ENCODE data around the gene TSPAN18.

Gene TSPAN18

GRCh38 chr11:44936525-44936924, 209.8 kb downstream of the TSPAN18 start:
- peak; percentile 86 for DNase-seq

GRCh38 chr11:44936951-44937543, 210.3 kb downstream of the TSPAN18 start:
- no peak for DNase-seq
- in situ Hi-C loops (cut with MboI; ENCODE audit: low pct_unique_long_range_greater_than_20kb, low sequenced_read_pairs) = loop anchor here (25.0 kb wide), 1 partner anchor 350 kb away; the partner anchor contains the start of gene SYT13

More at GRCh38 chr11:44936525-44936924, 209.8 kb downstream of the TSPAN18 start:
- in situ Hi-C loops (cut with MboI; ENCODE audit: low pct_unique_long_range_greater_than_20kb, low sequenced_read_pairs) = loop anchor here (25.0 kb wide), 1 partner anchor 351 kb away; the partner anchor contains the start of gene SYT13

GRCh38 chr11:44938066-44938691, 211.4 kb downstream of the TSPAN18 start:
- no peak for DNase-seq
- in situ Hi-C loops (cut with MboI; ENCODE audit: low pct_unique_long_range_greater_than_20kb, low sequenced_read_pairs) = loop anchor here (25.0 kb wide), 1 partner anchor 349 kb away; the partner anchor contains the start of gene SYT13

- in situ Hi-C loops (cut with MboI; ENCODE audit: low pct_unique_long_range_greater_than_20kb, low sequenced_read_pairs) = loop anchor here (5.0 to 25.0 kb wide), 2 partner anchors 162 to 347 kb away; partner anchors contain the start of gene SYT13
Observed at GRCh38 chr11:44939673-44940395, 213.1 kb downstream of the TSPAN18 start.

GRCh38 chr11:44940404-44940803, 213.6 kb downstream of the TSPAN18 start:
- DNase-seq = no peak
- in situ Hi-C loops (cut with MboI; ENCODE audit: low pct_unique_long_range_greater_than_20kb, low sequenced_read_pairs) = loop anchor here (5.0 to 25.0 kb wide), 2 partner anchors 162 to 347 kb away; partner anchors contain the start of gene SYT13

More at GRCh38 chr11:44939673-44940395, 213.1 kb downstream of the TSPAN18 start:
- DNase-seq = peak; percentile 77

- no peak for DNase-seq
- in situ Hi-C loops (cut with MboI; ENCODE audit: low pct_unique_long_range_greater_than_20kb, low sequenced_read_pairs) = loop anchor here (5.0 to 25.0 kb wide), 2 partner anchors 161 to 346 kb away; partner anchors contain the start of gene SYT13
Observed at GRCh38 chr11:44940835-44941234, 214.1 kb downstream of the TSPAN18 start.

- DNase-seq = no peak
- in situ Hi-C loops (cut with MboI; ENCODE audit: low pct_unique_long_range_greater_than_20kb, low sequenced_read_pairs) = loop anchor here (5.0 to 25.0 kb wide), 2 partner anchors 161 to 346 kb away; partner anchors contain the start of gene SYT13
Observed at GRCh38 chr11:44941259-44942021, 214.7 kb downstream of the TSPAN18 start.

- in situ Hi-C loops (cut with MboI; ENCODE audit: low pct_unique_long_range_greater_than_20kb, low sequenced_read_pairs) = loop anchor here (5.0 to 25.0 kb wide), 2 partner anchors 160 to 345 kb away; partner anchors contain the start of gene SYT13
- DNase-seq = no peak
Observed at GRCh38 chr11:44942029-44942955, 215.5 kb downstream of the TSPAN18 start.

GRCh38 chr11:44943118-44943517, 216.4 kb downstream of the TSPAN18 start:
- DNase-seq = peak; percentile 80
- in situ Hi-C loops (cut with MboI; ENCODE audit: low pct_unique_long_range_greater_than_20kb, low sequenced_read_pairs) = loop anchor here (5.0 to 25.0 kb wide), 2 partner anchors 159 to 344 kb away; partner anchors contain the start of gene SYT13

- no peak for DNase-seq
- in situ Hi-C loops (cut with MboI; ENCODE audit: low pct_unique_long_range_greater_than_20kb, low sequenced_read_pairs) = loop anchor here (5.0 to 25.0 kb wide), 2 partner anchors 159 to 344 kb away; partner anchors contain the start of gene SYT13
Observed at GRCh38 chr11:44943696-44944095, 216.9 kb downstream of the TSPAN18 start.

- in situ Hi-C loops (cut with MboI; ENCODE audit: low pct_unique_long_range_greater_than_20kb, low sequenced_read_pairs) = loop anchor here (5.0 to 25.0 kb wide), 2 partner anchors 158 to 343 kb away; partner anchors contain the start of gene SYT13
- DNase-seq = no peak
Observed at GRCh38 chr11:44944181-44944852, 217.6 kb downstream of the TSPAN18 start.

- DNase-seq = no peak
- in situ Hi-C loops (cut with MboI; ENCODE audit: low pct_unique_long_range_greater_than_20kb, low sequenced_read_pairs) = loop anchor here (5.0 to 25.0 kb wide), 2 partner anchors 157 to 342 kb away; partner anchors contain the start of gene SYT13
Observed at GRCh38 chr11:44944853-44945235, 218.1 kb downstream of the TSPAN18 start.

GRCh38 chr11:44945666-44946065, 218.9 kb downstream of the TSPAN18 start:
- in situ Hi-C loops (cut with MboI; ENCODE audit: low pct_unique_long_range_greater_than_20kb, low sequenced_read_pairs) = loop anchor here (25.0 kb wide), 1 partner anchor 342 kb away; the partner anchor contains the start of gene SYT13
- no peak for DNase-seq

- no peak for DNase-seq
- in situ Hi-C loops (cut with MboI; ENCODE audit: low pct_unique_long_range_greater_than_20kb, low sequenced_read_pairs) = loop anchor here (25.0 kb wide), 1 partner anchor 341 kb away; the partner anchor contains the start of gene SYT13
Observed at GRCh38 chr11:44946263-44946662, 219.5 kb downstream of the TSPAN18 start.

- in situ Hi-C loops (cut with MboI; ENCODE audit: low pct_unique_long_range_greater_than_20kb, low sequenced_read_pairs) = loop anchor here (25.0 kb wide), 1 partner anchor 340 kb away; the partner anchor contains the start of gene SYT13
- DNase-seq = no peak
Observed at GRCh38 chr11:44947114-44947513, 220.4 kb downstream of the TSPAN18 start.

GRCh38 chr11:44948155-44948554, 221.4 kb downstream of the TSPAN18 start:
- in situ Hi-C loops (cut with MboI; ENCODE audit: low pct_unique_long_range_greater_than_20kb, low sequenced_read_pairs) = loop anchor here (25.0 kb wide), 1 partner anchor 339 kb away; the partner anchor contains the start of gene SYT13
- DNase-seq = no peak
